Measurements from ENCODE around the gene PABPC3.

DNA sequence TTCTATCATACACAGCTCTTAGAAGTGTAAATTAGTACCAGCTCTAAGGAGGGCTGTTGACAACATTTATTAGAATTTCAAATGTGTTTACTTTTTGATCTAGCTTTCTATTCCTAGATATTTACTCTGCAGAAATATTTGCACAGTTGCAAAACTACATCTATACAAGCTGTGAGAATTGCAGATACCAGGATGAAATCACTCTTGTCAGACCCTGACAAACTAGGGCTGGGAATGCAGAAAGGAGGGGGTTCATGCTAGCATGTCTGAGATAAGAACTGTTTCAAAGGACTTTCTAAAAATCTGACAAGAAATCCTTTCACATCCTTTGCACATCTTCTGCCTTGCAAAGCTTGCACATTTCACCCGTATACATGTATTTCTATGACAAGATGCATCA is 11.8 kb upstream of the PABPC3 start:
- TF ChIP-seq, protein P1, sequence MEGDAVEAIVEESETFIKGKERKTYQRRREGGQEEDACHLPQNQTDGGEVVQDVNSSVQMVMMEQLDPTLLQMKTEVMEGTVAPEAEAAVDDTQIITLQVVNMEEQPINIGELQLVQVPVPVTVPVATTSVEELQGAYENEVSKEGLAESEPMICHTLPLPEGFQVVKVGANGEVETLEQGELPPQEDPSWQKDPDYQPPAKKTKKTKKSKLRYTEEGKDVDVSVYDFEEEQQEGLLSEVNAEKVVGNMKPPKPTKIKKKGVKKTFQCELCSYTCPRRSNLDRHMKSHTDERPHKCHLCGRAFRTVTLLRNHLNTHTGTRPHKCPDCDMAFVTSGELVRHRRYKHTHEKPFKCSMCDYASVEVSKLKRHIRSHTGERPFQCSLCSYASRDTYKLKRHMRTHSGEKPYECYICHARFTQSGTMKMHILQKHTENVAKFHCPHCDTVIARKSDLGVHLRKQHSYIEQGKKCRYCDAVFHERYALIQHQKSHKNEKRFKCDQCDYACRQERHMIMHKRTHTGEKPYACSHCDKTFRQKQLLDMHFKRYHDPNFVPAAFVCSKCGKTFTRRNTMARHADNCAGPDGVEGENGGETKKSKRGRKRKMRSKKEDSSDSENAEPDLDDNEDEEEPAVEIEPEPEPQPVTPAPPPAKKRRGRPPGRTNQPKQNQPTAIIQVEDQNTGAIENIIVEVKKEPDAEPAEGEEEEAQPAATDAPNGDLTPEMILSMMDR (IDR thresholded peaks at IDR 0.05), result no peak
- TF ChIP-seq POLR2A (IDR thresholded peaks at IDR 0.05), result no peak

Data from Peyer's patch (tissue), 4 donors.